GM12801 (cell line): Measurements from ENCODE around the gene PTGFRN.

Experiments used
- TF ChIP-seq, protein P1 (sequence below): IDR thresholded peaks from one replicate; pipeline ENCODE4 v1.5.1; 2011; ENCODE audit warnings: control low read depth; ENCODE audit not compliant: insufficient read length; ENCODE audit errors: extremely low read depth

PTGFRN gene

GRCh38 chr1:116981521-116982037 lies 71.9 kb downstream of the PTGFRN start:
- TF ChIP-seq, protein P1, sequence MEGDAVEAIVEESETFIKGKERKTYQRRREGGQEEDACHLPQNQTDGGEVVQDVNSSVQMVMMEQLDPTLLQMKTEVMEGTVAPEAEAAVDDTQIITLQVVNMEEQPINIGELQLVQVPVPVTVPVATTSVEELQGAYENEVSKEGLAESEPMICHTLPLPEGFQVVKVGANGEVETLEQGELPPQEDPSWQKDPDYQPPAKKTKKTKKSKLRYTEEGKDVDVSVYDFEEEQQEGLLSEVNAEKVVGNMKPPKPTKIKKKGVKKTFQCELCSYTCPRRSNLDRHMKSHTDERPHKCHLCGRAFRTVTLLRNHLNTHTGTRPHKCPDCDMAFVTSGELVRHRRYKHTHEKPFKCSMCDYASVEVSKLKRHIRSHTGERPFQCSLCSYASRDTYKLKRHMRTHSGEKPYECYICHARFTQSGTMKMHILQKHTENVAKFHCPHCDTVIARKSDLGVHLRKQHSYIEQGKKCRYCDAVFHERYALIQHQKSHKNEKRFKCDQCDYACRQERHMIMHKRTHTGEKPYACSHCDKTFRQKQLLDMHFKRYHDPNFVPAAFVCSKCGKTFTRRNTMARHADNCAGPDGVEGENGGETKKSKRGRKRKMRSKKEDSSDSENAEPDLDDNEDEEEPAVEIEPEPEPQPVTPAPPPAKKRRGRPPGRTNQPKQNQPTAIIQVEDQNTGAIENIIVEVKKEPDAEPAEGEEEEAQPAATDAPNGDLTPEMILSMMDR, result no peak

DNA sequence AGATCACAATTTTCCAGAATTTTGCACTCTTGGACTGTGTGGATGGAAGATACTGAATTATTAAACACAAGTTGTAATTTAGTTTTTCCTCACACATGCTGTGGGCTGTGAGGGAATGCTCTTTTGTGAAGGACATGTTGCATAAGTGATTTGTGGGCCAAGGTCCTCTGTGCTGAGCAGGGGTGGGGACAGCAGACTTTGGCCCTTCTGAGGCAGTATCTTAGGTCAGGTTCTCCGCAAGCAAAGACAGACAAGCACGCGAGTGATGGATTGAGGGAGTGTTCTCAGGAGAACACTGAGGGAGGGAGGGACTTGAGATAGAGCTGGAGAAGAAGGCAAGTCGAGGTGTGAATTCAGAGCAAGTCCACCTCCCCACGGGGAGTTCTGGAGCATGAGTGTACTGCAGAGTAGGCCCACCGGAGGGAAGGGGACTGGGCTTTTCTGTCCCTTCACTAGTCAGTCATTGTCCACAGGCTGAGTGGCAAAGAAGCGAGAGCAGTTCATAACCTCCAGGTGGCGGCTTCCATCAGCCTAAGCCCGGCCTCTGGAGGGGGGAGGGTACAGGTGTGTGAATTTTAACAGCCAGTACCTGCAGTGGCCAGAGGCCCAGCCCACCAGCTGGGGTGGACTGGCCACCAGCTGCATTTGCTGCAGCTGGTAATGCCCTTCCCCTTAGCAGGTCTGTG lies 72.7 kb downstream of the PTGFRN start:
- TF ChIP-seq, protein P1, result no peak

GRCh38 chr1:116983112-116983511 lies 73.4 kb downstream of the PTGFRN start:
- TF ChIP-seq, protein P1, result no peak

DNA sequence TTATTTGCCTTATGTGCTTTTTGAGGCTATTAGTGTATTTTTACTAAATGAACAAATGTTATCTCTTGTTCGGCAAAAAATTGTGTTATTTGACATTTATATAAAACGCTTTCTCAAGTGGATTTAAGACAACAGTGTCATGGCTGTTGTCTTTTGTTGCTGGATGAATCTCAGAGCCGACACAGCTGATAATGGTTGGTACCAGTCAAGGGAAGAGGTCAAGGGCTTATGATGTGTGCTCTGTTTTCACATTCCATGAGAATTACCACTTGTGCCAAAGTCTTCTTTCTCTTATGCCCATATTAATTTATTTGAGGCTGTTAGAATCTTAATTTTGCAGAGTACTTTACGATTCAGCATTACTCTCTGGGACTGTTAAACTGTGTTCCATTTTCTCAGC lies 74.0 kb downstream of the PTGFRN start:
- TF ChIP-seq, protein P1, result no peak

- TF ChIP-seq, protein P1, result no peak
Measured at GRCh38 chr1:116984406-116985160, 74.9 kb downstream of the PTGFRN start.

DNA sequence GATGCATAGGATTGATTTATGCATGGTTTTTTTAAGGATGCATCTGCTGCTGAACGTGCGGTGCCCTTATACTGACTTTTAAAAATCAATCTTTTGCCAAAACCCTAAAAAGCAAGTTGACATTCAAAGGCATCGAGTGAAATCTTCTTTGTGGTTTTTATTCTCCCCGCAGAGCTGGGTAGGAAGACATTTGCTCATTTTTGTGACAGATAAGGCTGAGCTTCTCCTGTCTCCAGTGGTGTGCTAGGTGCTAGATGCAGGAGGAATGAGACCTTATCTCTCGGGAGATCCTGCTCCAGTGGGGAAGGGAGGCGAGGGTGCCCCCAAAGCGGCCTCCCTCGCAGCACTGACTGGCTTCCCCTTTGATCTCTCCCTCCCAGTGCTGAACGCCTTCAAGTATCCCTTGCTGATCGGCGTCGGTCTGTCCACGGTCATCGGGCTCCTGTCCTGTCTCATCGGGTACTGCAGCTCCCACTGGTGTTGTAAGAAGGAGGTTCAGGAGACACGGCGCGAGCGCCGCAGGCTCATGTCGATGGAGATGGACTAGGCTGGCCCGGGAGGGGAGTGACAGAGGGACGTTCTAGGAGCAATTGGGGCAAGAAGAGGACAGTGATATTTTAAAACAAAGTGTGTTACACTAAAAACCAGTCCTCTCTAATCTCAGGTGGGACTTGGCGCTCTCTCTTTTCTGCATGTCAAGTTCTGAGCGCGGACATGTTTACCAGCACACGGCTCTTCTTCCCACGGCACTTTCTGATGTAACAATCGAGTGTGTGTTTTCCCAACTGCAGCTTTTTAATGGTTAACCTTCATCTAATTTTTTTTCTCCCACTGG lies 76.9 kb downstream of the PTGFRN start:
- TF ChIP-seq, protein P1, result no peak

- TF ChIP-seq, protein P1, result no peak
Measured at GRCh38 chr1:116987256-116987555, 77.5 kb downstream of the PTGFRN start.
